K562 (cell line): ENCODE results near the gene TBATA. TPM values are rescaled to one million over a fixed set of nuclear protein-coding genes. Genes with fewer than 3 reads are reported as not detected.

Experiments
- ATAC-seq: fragments of 200-7000 bp; cut with Tn5 transposase; 3 replicates; pipeline ENCODE4 v1.9.1; 2020; ENCODE audit warnings: moderate library complexity
- BruUV-seq: library from RNA; stranded (reverse); fragments of 400-500 nt; replicated peaks from 2 replicates; lab custom pipeline; 2021; lab: Mats Ljungman, UMichigan
- CTCF ChIA-PET: fragments of 300-600 bp; formaldehyde crosslinking; extraction: SDS; loops from one replicate; lab custom pipeline; 2021; ENCODE audit warnings: low intra/inter-chr PET ratio; lab: Yijun Ruan, JAX
- POLR2A ChIA-PET: fragments of 300-600, 350-650 bp; sonication (Branson Sonifier 250); formaldehyde crosslinking; extraction: SDS; loops from one replicate; lab custom pipeline; 2021; ENCODE audit warnings: antibody characterized with exemption, inconsistent platforms; lab: Yijun Ruan, JAX
- DNase-seq, 4 experiments: peaks; one replicate each; pipeline versions ENCODE4 v3.0.0 to v3.0.0-alpha.2; 2011 to 2018; ENCODE audit warnings: low spot score in 3 of 4, mixed read lengths in 3 of 4; ENCODE audit errors: extremely low read depth in 1 of 4
- FAIRE-seq: peaks from 2 replicates; lab custom pipeline; 2011; peaks lifted over from hg19 to GRCh38; lab: Jason Lieb, UNC
- H2AFZ ChIP-seq: 2 replicates; pipeline ENCODE4 v1.6.0; 2011; ENCODE audit warnings: low read depth, low read length, control low read depth, inconsistent platforms
- H3K27ac ChIP-seq: fragments of 200-600 bp; 3 replicates; pipeline ENCODE4 v1.8.0; 2011; ENCODE audit warnings: low read depth, mild to moderate bottlenecking, control low read depth, inconsistent platforms, low read length, moderate library complexity, mixed read lengths; ENCODE audit errors: extremely low read depth
- H3K27me3 ChIP-seq, 2 experiments: fragments of 300-600 bp in 1 of 2; 2 replicates in 1 of 2; 3 replicates in 1 of 2; pipeline versions ENCODE4 v1.6.0 to v1.8.0; 2011; ENCODE audit warnings: inconsistent platforms in 2 of 2, low read length in 2 of 2, mild to moderate bottlenecking in 1 of 2, mixed read lengths in 1 of 2, moderate library complexity in 1 of 2; ENCODE audit not compliant: control insufficient read depth in 2 of 2, insufficient read depth in 2 of 2
- H3K36me3 ChIP-seq: fragments of 300-600 bp; 3 replicates; pipeline ENCODE4 v1.8.0; 2011; ENCODE audit warnings: mild to moderate bottlenecking, low read length, inconsistent platforms; ENCODE audit not compliant: control insufficient read depth, insufficient read depth
- H3K4me1 ChIP-seq, 2 experiments: fragments of 200-600 bp in 1 of 2; replicated peaks in 1 of 2; 2 replicates in 1 of 2; 3 replicates in 1 of 2; pipeline versions ENCODE4 v1.5.1 to v1.8.0; 2011; ENCODE audit warnings: inconsistent platforms in 2 of 2, low read length in 2 of 2, mild to moderate bottlenecking in 1 of 2, mixed read lengths in 1 of 2, moderate library complexity in 1 of 2; ENCODE audit not compliant: control insufficient read depth in 2 of 2, insufficient read depth in 2 of 2
- H3K4me2 ChIP-seq: 2 replicates; pipeline ENCODE4 v1.6.1; 2011; ENCODE audit warnings: low read length, control low read depth, inconsistent platforms, mixed read lengths; ENCODE audit not compliant: insufficient read depth
- H3K4me3 ChIP-seq: fragments of 200-600 bp; sonication (generic), shearing (Covaris generic); 2 replicates; pipeline ENCODE4 v1.5.1; 2016; ENCODE audit warnings: control low read depth, inconsistent platforms
- H3K79me2 ChIP-seq: fragments of 200-600 bp; 3 replicates; pipeline ENCODE4 v1.8.0; 2011; ENCODE audit warnings: low read length, inconsistent platforms; ENCODE audit not compliant: control insufficient read depth, insufficient read depth
- H3K9ac ChIP-seq, 2 experiments: 2 replicates each; pipeline versions ENCODE4 v1.6.0 to v1.6.1; 2011; ENCODE audit warnings: low read depth in 2 of 2, low read length in 2 of 2, control low read depth in 1 of 2, inconsistent platforms in 1 of 2, mild to moderate bottlenecking in 1 of 2, mixed read lengths in 1 of 2; ENCODE audit not compliant: insufficient read depth in 1 of 2
- H3K9me1 ChIP-seq: one replicate; pipeline ENCODE4 v1.6.0; 2011; ENCODE audit warnings: inconsistent platforms, mild to moderate bottlenecking, low read length, moderate library complexity; ENCODE audit not compliant: control insufficient read depth, insufficient read depth
- H3K9me3 ChIP-seq: replicated peaks from 2 replicates; pipeline ENCODE4 v1.5.1; 2011; ENCODE audit warnings: low read depth, low read length, inconsistent platforms; ENCODE audit not compliant: control insufficient read depth, insufficient read depth
- H4K20me1 ChIP-seq: replicated peaks from 2 replicates; pipeline ENCODE4 v1.6.1; 2011; ENCODE audit warnings: low read length, inconsistent platforms, mixed read lengths; ENCODE audit not compliant: control insufficient read depth, insufficient read depth
- BRD9 ChIP-seq: fragments of 450-650 bp; IDR thresholded peaks from 2 replicates; pipeline ENCODE4 v1.6.1; 2018; ENCODE audit warnings: low read depth; ENCODE audit not compliant: partially characterized antibody
- CTBP1 ChIP-seq: fragments of 450-650 bp; IDR thresholded peaks from 2 replicates; pipeline ENCODE4 v1.6.1; 2016; ENCODE audit warnings: borderline replicate concordance
- DIDO1 ChIP-seq: fragments of 450-650 bp; IDR thresholded peaks from 2 replicates; pipeline ENCODE4 v1.6.1; 2016; ENCODE audit warnings: low read depth, missing biosample characterization, missing genetic modification characterization
- GATAD2A ChIP-seq: fragments of 450-650 bp; IDR thresholded peaks from 2 replicates; pipeline ENCODE4 v1.6.1; 2017
- GTF3C2 ChIP-seq: IDR thresholded peaks from 3 replicates; pipeline ENCODE4 v1.6.1; 2011; ENCODE audit warnings: borderline replicate concordance, mild to moderate bottlenecking, moderate library complexity; ENCODE audit not compliant: insufficient read length; ENCODE audit errors: extremely low read depth
- HNRNPL ChIP-seq: fragments of 200-400 bp; formaldehyde crosslinking; IDR thresholded peaks from 2 replicates; pipeline ENCODE4 v1.6.1; 2017; ENCODE audit warnings: low read depth, mild to moderate bottlenecking, low read length
- KHSRP ChIP-seq: fragments of 450-650 bp; IDR thresholded peaks from 2 replicates; pipeline ENCODE4 v1.6.1; 2017
- PML ChIP-seq: IDR thresholded peaks from 2 replicates; pipeline ENCODE4 v1.6.1; 2012; ENCODE audit warnings: low read length, inconsistent platforms
- SAFB2 ChIP-seq: fragments of 200-400 bp; formaldehyde crosslinking; IDR thresholded peaks from 2 replicates; pipeline ENCODE4 v1.6.1; 2018; ENCODE audit warnings: borderline replicate concordance, low read length, low read depth, moderate library complexity; ENCODE audit not compliant: severe bottlenecking
- SMARCE1 ChIP-seq: fragments of 450-650 bp; IDR thresholded peaks from 2 replicates; pipeline ENCODE4 v1.7.1; 2016; ENCODE audit warnings: mild to moderate bottlenecking
- SNIP1 ChIP-seq: fragments of 450-650 bp; IDR thresholded peaks from 2 replicates; pipeline ENCODE4 v1.7.1; 2017; ENCODE audit warnings: low read depth, mild to moderate bottlenecking
- SNRNP70 ChIP-seq: fragments of 200-400 bp; formaldehyde crosslinking; optimal IDR thresholded peaks from 2 replicates; pipeline ENCODE3; 2017; ENCODE audit warnings: low read depth, low read length
- ZNF134 ChIP-seq: fragments of 250-450 bp; sonication (Bioruptor Pico); conservative IDR thresholded peaks from 2 replicates; pipeline ENCODE4 v1.4.0; 2020
- ZNF3 ChIP-seq: fragments of 250-450 bp; sonication (Bioruptor Pico); IDR thresholded peaks from 2 replicates; pipeline ENCODE4 v1.5.0; 2021; ENCODE audit warnings: mild to moderate bottlenecking, moderate library complexity
- ZNF444 ChIP-seq: fragments of 250-450 bp; sonication (Bioruptor Pico); IDR thresholded peaks from 2 replicates; pipeline ENCODE4 v1.4.0; 2020; ENCODE audit warnings: mild to moderate bottlenecking, moderate library complexity
- WGBS: fragments of 100-300 bp; shearing (Covaris generic); methylation state at CpG from one replicate; pipeline ENCODE4 v1.1.6; 2016; ENCODE audit warnings: low coverage, mixed read lengths; ENCODE audit not compliant: insufficient coverage; ENCODE audit errors: missing lambda C conversion rate; 5-methylcytosine and 5-hydroxymethylcytosine counted together
- in situ Hi-C: fragments of 300-500 bp; cut with MboI; formaldehyde crosslinking; loops from 4 replicates; pipeline ENCODE4 v1.15.0; 2018; ENCODE audit warnings: inconsistent platforms, mixed read lengths
- intact Hi-C: fragments of 100-400 bp; cut with micrococcal nuclease; formaldehyde crosslinking; loops from 2 replicates; pipeline ENCODE4 v1.14.2; 2022
- polyA plus RNA-seq, 8 experiments: library from polyadenylated mRNA; depleted of rRNA in 4 of 8; stranded (reverse) in 5 of 8; unstranded in 3 of 8; fragments of >200 nt; fragmentation: Nextera tagmentation in 2 of 8; fragmentation: Illumina TruSeq in 1 of 8; extraction: Ambion mirVana in 2 of 8; extraction: Trizol in 1 of 8; gene quantifications; 2 replicates each; pipeline versions ENCODE4 v1.2.1 to v1.2.3, GENCODE V29; 2011 to 2014; ENCODE audit warnings: inconsistent platforms in 1 of 8, missing spikeins in 1 of 8
- total RNA-seq, 7 experiments: library from RNA; depleted of rRNA in 6 of 7; stranded (reverse); fragments of >200 nt in 6 of 7; fragmentation: Illumina TruSeq in 2 of 7; extraction: Trizol in 2 of 7; gene quantifications; 2 replicates each; pipeline versions ENCODE4 v1.2.1 to v1.2.3, GENCODE V29; 2011 to 2021; ENCODE audit warnings: low replicate concordance in 1 of 7
- TF ChIP-seq, protein P1 (sequence below): sonication (generic); formaldehyde crosslinking; IDR thresholded peaks from 2 replicates; pipeline ENCODE4 v1.8.1; 2023; ENCODE audit warnings: mild to moderate bottlenecking, missing genetic modification reagents
- TF ChIP-seq, protein P2 (sequence below): fragments of 250-450 bp; sonication (Bioruptor Pico); IDR thresholded peaks from 2 replicates; pipeline ENCODE4 v1.8.0; 2022; ENCODE audit warnings: inconsistent platforms, mild to moderate bottlenecking, moderate library complexity, borderline replicate concordance

The TBATA gene
- total and polyA plus RNA-seq, 9 of the 15 experiments (the other 6 are each of a cell fraction or from before 2014, with no cell fraction given): not detected

GRCh38 chr10:70728328-70728727 is 56.8 kb downstream of the TBATA start:
- no peaks in the 10 kb centered on the region for H3K9me3 ChIP-seq
- no peaks in the 10 kb centered on the region for H3K9me1 ChIP-seq
- ChIA-PET CTCF (no interaction called here), POLR2A (interaction anchor here (0.9 to 1.1 kb wide), 2 partner anchors 10 to 26 kb away, joined by 3 to 5 read pairs; no protein-coding TSS in a partner anchor)
- intact Hi-C loops: no loop called here
- peaks cover 91% of the 10 kb centered on the region for H3K36me3 ChIP-seq
- no peak overlapping the region for H3K9ac ChIP-seq
- no peak overlapping the region for H3K27ac ChIP-seq
- no peak overlapping the region for H3K4me2 ChIP-seq
- FAIRE-seq (no peak), DNase-seq (no peak), ATAC-seq (no peak)
- no peaks in the 10 kb centered on the region for H3K27me3 ChIP-seq
- peaks cover 0 to 9% of the 10 kb centered on the region in 2 experiments; a peak in 1 of 5 replicates for H3K4me1 ChIP-seq
- no peak overlapping the region for H3K4me3 ChIP-seq
- WGBS: 87% methylated on average over 2 of the region's 2 CpGs
- TF ChIP-seq ZNF3 (CRISPR knock-in tag) (no peak), SAFB2 (no peak), PML (no peak), ZNF444 (CRISPR knock-in tag) (no peak), SNIP1 (no peak), KHSRP (no peak), ZNF134 (no peak), SMARCE1 (no peak), DIDO1 (tag) (no peak), GATAD2A (no peak), BRD9 (no peak), GTF3C2 (no peak), HNRNPL (no peak), SNRNP70 (no peak), CTBP1 (no peak)
- TF ChIP-seq, protein P1, sequence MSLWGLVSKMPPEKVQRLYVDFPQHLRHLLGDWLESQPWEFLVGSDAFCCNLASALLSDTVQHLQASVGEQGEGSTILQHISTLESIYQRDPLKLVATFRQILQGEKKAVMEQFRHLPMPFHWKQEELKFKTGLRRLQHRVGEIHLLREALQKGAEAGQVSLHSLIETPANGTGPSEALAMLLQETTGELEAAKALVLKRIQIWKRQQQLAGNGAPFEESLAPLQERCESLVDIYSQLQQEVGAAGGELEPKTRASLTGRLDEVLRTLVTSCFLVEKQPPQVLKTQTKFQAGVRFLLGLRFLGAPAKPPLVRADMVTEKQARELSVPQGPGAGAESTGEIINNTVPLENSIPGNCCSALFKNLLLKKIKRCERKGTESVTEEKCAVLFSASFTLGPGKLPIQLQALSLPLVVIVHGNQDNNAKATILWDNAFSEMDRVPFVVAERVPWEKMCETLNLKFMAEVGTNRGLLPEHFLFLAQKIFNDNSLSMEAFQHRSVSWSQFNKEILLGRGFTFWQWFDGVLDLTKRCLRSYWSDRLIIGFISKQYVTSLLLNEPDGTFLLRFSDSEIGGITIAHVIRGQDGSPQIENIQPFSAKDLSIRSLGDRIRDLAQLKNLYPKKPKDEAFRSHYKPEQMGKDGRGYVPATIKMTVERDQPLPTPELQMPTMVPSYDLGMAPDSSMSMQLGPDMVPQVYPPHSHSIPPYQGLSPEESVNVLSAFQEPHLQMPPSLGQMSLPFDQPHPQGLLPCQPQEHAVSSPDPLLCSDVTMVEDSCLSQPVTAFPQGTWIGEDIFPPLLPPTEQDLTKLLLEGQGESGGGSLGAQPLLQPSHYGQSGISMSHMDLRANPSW (CRISPR knock-in tag): no peak
- TF ChIP-seq, protein P2, sequence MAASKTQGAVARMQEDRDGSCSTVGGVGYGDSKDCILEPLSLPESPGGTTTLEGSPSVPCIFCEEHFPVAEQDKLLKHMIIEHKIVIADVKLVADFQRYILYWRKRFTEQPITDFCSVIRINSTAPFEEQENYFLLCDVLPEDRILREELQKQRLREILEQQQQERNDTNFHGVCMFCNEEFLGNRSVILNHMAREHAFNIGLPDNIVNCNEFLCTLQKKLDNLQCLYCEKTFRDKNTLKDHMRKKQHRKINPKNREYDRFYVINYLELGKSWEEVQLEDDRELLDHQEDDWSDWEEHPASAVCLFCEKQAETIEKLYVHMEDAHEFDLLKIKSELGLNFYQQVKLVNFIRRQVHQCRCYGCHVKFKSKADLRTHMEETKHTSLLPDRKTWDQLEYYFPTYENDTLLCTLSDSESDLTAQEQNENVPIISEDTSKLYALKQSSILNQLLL (CRISPR knock-in tag): no peak
- no peaks in the 10 kb centered on the region for H4K20me1 ChIP-seq
- BruUV-seq: no TSS peak
- in situ Hi-C loops: no loop called here
- peaks cover 5% of the 10 kb centered on the region; the same call in 2 of the 3 replicates for H3K79me2 ChIP-seq
- no peak overlapping the region for H2AFZ ChIP-seq
